Keratinocyte (primary cell): ENCODE results near the gene ATP6V0E1. TPM values are rescaled to one million over a fixed set of nuclear protein-coding genes. Genes with fewer than 3 reads are reported as not detected.
"Not testable (repeated sequence)": the region's sequence is repeated elsewhere in the genome, so short reads cannot be mapped to it uniquely, and the experiment has no call there.

Experiments
- DNase-seq: peaks from one replicate; pipeline ENCODE4 v3.0.0-alpha.2; 2011; ENCODE audit warnings: low read depth, missing footprints, low spot score
- FAIRE-seq: peaks from 2 replicates; lab custom pipeline; 2011; peaks lifted over from hg19 to GRCh38; lab: Jason Lieb, UNC
- H2AFZ ChIP-seq: 2 replicates; pipeline ENCODE4 v1.6.0; 2012; ENCODE audit warnings: low read length, control low read depth, inconsistent platforms; ENCODE audit not compliant: control insufficient read depth
- H3K27ac ChIP-seq: 2 replicates; pipeline ENCODE4 v1.5.1; 2011; ENCODE audit warnings: low read length; ENCODE audit not compliant: control insufficient read depth, insufficient read depth
- H3K27me3 ChIP-seq: 3 replicates; pipeline ENCODE4 v1.6.0; 2011; ENCODE audit warnings: low read length; ENCODE audit not compliant: control insufficient read depth, insufficient read depth; ENCODE audit errors: extremely low read depth
- H3K36me3 ChIP-seq, 2 experiments: 2 replicates in 1 of 2; 3 replicates in 1 of 2; pipeline ENCODE4 v1.5.1; 2011; ENCODE audit warnings: low read length in 2 of 2, mild to moderate bottlenecking in 1 of 2; ENCODE audit not compliant: control insufficient read depth in 2 of 2, insufficient read depth in 2 of 2; ENCODE audit errors: extremely low read depth in 1 of 2
- H3K4me1 ChIP-seq: 3 replicates; pipeline ENCODE4 v1.5.1; 2011; ENCODE audit warnings: low read length; ENCODE audit not compliant: control insufficient read depth, insufficient read depth; ENCODE audit errors: extremely low read depth
- H3K4me2 ChIP-seq: 3 replicates; pipeline ENCODE4 v1.6.0; 2011; ENCODE audit warnings: low read depth, low read length; ENCODE audit not compliant: control insufficient read depth, insufficient read depth; ENCODE audit errors: extremely low read depth
- H3K4me3 ChIP-seq, 3 experiments: fragments of 200-600 bp in 1 of 3; sonication (generic) in 1 of 3; 2 replicates in 2 of 3; 3 replicates in 1 of 3; pipeline ENCODE4 v1.5.1; 2011 to 2016; ENCODE audit warnings: low read length in 3 of 3, mild to moderate bottlenecking in 3 of 3, control low read depth in 2 of 3, inconsistent platforms in 1 of 3, low read depth in 1 of 3, mixed read lengths in 1 of 3, mixed run types in 1 of 3, moderate library complexity in 1 of 3; ENCODE audit not compliant: control insufficient read depth in 2 of 3, insufficient read depth in 2 of 3; ENCODE audit errors: extremely low read depth in 1 of 3
- H3K79me2 ChIP-seq: 2 replicates; pipeline ENCODE4 v1.6.0; 2012; ENCODE audit warnings: low read length; ENCODE audit not compliant: control insufficient read depth, insufficient read depth
- H3K9ac ChIP-seq: 3 replicates; pipeline ENCODE4 v1.6.0; 2011; ENCODE audit warnings: low read length; ENCODE audit not compliant: control insufficient read depth, insufficient read depth; ENCODE audit errors: extremely low read depth
- H3K9me1 ChIP-seq: 3 replicates; pipeline ENCODE4 v1.6.0; 2011; ENCODE audit warnings: low read length; ENCODE audit not compliant: control insufficient read depth, insufficient read depth; ENCODE audit errors: extremely low read depth
- H3K9me3 ChIP-seq: 2 replicates; pipeline ENCODE4 v1.5.1; 2012; ENCODE audit warnings: low read depth, low read length; ENCODE audit not compliant: control insufficient read depth
- H4K20me1 ChIP-seq: 3 replicates; pipeline ENCODE4 v1.6.0; 2011; ENCODE audit warnings: low read length; ENCODE audit not compliant: control insufficient read depth, insufficient read depth; ENCODE audit errors: extremely low read depth
- EZH2 ChIP-seq: IDR thresholded peaks from one replicate; pipeline ENCODE4 v1.6.1; 2012; ENCODE audit warnings: inconsistent platforms, mild to moderate bottlenecking, low read length, moderate library complexity
- dilution Hi-C: fragments of 300-500 bp; cut with MboI; formaldehyde crosslinking; loops from one replicate; pipeline ENCODE4 v1.7.0; 2020; ENCODE audit warnings: low sequenced_read_pairs; ENCODE audit not compliant: extremely low pct_ligation_motif_present
- polyA plus RNA-seq, 5 experiments: library from polyadenylated mRNA; depleted of rRNA in 3 of 5; stranded (reverse) in 3 of 5; stranded (forward) in 1 of 5; unstranded in 1 of 5; fragments of >200 nt; gene quantifications; 1 replicate in 1 of 5; 2 replicates in 3 of 5; 3 replicates in 1 of 5; pipeline versions ENCODE4 v1.2.1 to v1.2.3, GENCODE V29; 2011 to 2012; ENCODE audit warnings: missing spikeins in 2 of 5, low read depth in 1 of 5, low replicate concordance in 1 of 5
- TF ChIP-seq, protein P1 (sequence below), 3 experiments: IDR thresholded peaks in 1 of 3; conservative IDR thresholded peaks in 1 of 3; optimal IDR thresholded peaks in 1 of 3; 2 replicates in 2 of 3; 3 replicates in 1 of 3; pipeline versions ENCODE3 to v1.5.1; 2011; ENCODE audit warnings: low read length in 3 of 3, mild to moderate bottlenecking in 3 of 3, moderate library complexity in 2 of 3, control low read depth in 1 of 3, inconsistent platforms in 1 of 3; ENCODE audit not compliant: insufficient read depth in 2 of 3; ENCODE audit errors: extremely low read depth in 1 of 3

ATP6V0E1 gene
- polyA plus RNA-seq, 1 donor (not counting 4 experiments of a cell fraction or from before 2014, with no cell fraction given), result 533 TPM

DNA sequence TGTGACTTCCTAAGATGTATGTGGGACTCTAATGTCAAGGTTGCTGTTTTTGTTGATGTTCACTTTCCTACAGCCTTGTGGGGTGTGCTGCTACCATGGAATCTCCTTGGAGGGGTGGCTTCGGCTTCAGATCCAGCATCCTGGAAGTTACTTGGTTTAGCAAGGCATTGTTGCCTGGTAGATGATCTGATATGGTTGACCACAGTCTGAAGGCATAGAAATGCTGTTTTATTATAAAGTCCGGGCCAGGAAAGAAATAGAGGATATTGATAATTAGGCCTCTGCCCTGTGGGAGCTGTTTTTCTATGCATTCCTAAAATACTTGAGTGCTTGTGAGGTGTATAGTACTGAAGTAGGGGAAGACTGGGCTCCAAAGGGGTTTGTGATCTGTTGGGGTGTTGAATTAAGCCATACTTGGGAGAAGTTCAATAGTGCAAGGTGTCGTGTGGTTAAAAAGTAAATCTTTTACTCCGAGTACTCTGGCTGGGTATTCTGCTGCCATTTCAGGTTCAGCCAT, 45.3 kb downstream of the ATP6V0E1 start:
- Histone ChIP-seq H3K4me1 (no peaks in the 10 kb centered on the region), H3K9me3 (no peaks in the 10 kb centered on the region), H4K20me1 (no peaks in the 10 kb centered on the region), H2AFZ (no peak overlapping the region), H3K36me3 (peaks cover 0 to 3% of the 10 kb centered on the region in 2 experiments), H3K79me2 (peaks cover 47% of the 10 kb centered on the region), H3K9ac (no peak overlapping the region), H3K27me3 (no peaks in the 10 kb centered on the region), H3K9me1 (no peaks in the 10 kb centered on the region), H3K4me3 (no peak overlapping the region), H3K27ac (no peak overlapping the region), H3K4me2 (no peak overlapping the region)
- TF ChIP-seq, protein P1, sequence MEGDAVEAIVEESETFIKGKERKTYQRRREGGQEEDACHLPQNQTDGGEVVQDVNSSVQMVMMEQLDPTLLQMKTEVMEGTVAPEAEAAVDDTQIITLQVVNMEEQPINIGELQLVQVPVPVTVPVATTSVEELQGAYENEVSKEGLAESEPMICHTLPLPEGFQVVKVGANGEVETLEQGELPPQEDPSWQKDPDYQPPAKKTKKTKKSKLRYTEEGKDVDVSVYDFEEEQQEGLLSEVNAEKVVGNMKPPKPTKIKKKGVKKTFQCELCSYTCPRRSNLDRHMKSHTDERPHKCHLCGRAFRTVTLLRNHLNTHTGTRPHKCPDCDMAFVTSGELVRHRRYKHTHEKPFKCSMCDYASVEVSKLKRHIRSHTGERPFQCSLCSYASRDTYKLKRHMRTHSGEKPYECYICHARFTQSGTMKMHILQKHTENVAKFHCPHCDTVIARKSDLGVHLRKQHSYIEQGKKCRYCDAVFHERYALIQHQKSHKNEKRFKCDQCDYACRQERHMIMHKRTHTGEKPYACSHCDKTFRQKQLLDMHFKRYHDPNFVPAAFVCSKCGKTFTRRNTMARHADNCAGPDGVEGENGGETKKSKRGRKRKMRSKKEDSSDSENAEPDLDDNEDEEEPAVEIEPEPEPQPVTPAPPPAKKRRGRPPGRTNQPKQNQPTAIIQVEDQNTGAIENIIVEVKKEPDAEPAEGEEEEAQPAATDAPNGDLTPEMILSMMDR (optimal IDR thresholded peaks at IDR 0.05 in 1 of 3, IDR thresholded peaks at IDR 0.05 in 1 of 3, conservative IDR thresholded peaks at IDR 0.05 in 1 of 3; ENCODE audit: extremely low read depth in 1 of 3, insufficient read depth in 2 of 3, low read length in 3 of 3), result no peak
- TF ChIP-seq EZH2, result no peak
- DNase-seq (no peak), FAIRE-seq (no peak)
- dilution Hi-C loops, result no loop called here

DNA sequence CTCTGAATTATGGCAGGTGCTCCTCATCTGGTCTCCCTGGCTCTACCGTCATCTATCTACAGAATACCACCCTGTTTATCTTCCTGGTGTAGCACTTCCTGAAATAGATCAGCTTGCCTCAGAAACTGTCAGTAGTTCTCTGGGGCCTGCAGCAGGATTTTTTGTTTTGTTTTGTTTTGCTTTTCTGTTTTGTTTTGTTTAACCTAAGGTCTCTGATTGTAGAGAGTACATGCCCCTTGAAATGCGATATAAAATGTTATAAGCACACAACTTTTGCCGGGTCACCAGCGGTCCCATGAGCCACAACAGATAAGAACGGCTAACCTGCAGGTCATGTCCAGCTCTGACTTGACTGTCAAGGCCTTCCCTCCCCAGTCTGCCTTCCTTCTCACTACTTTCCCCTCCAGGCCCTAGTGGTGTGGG, 45.9 kb downstream of the ATP6V0E1 start:
- no peak overlapping the region for H2AFZ ChIP-seq
- H3K36me3 ChIP-seq, result peaks cover 0 to 5% of the 10 kb centered on the region in 2 experiments
- H3K9me3 ChIP-seq, result no peaks in the 10 kb centered on the region
- no peaks in the 10 kb centered on the region for H3K4me1 ChIP-seq
- H3K27me3 ChIP-seq, result no peaks in the 10 kb centered on the region
- no peaks in the 10 kb centered on the region for H3K9me1 ChIP-seq
- DNase-seq (no peak), FAIRE-seq (no peak)
- H4K20me1 ChIP-seq, result no peaks in the 10 kb centered on the region
- H3K27ac ChIP-seq, result no peak overlapping the region
- H3K79me2 ChIP-seq, result peaks cover 43% of the 10 kb centered on the region
- no peak for TF ChIP-seq EZH2
- TF ChIP-seq, protein P1 (optimal IDR thresholded peaks at IDR 0.05 in 1 of 3, IDR thresholded peaks at IDR 0.05 in 1 of 3, conservative IDR thresholded peaks at IDR 0.05 in 1 of 3; ENCODE audit: extremely low read depth in 1 of 3, insufficient read depth in 2 of 3, low read length in 3 of 3), result no peak
- dilution Hi-C loops, result no loop called here
- no peak overlapping the region for H3K4me3 ChIP-seq
- H3K4me2 ChIP-seq, result no peak overlapping the region
- no peak overlapping the region for H3K9ac ChIP-seq

DNA sequence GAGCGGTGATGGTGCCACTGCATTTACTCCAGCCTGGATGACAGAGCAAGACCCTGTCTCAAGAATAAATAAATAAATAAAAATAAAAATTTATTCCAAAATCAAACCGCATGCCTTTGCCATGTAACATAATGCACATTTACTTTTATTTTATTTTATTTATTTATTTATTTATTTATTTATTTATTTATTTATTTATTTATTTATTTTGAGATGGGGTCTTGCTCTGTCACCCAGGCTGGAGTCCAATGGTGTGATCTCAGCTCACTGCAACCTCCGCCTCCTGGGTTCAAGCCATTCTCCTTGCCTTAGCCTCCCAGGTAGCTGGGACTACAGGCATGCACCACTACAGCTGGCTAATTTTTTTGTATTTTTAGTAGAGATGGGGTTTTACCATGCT, 48.5 kb downstream of the ATP6V0E1 start:
- peaks cover 27% of the 10 kb centered on the region for H3K79me2 ChIP-seq
- H4K20me1 ChIP-seq, H3K4me2 ChIP-seq, H3K9ac ChIP-seq, dilution Hi-C loops, H3K9me1 ChIP-seq, H3K9me3 ChIP-seq, H3K36me3 ChIP-seq, FAIRE-seq, H2AFZ ChIP-seq, H3K4me3 ChIP-seq, H3K27me3 ChIP-seq, H3K27ac ChIP-seq, DNase-seq, H3K4me1 ChIP-seq: not testable (repeated sequence)
